ENCODE data around the gene KLHL29. TPM values are rescaled to one million over a fixed set of nuclear protein-coding genes. Genes with fewer than 3 reads are reported as not detected.

The KLHL29 gene
- total RNA-seq, 1 experiment from 2014 or later, result 2.6 TPM

GRCh38 chr2:23386339-23387220 lies 1.6 kb downstream of the KLHL29 start:
- H3K9ac ChIP-seq (ENCODE audit: low read length), result peak overlapping the region; percentile 11; the same call in 1 of the 2 replicates

DNA sequence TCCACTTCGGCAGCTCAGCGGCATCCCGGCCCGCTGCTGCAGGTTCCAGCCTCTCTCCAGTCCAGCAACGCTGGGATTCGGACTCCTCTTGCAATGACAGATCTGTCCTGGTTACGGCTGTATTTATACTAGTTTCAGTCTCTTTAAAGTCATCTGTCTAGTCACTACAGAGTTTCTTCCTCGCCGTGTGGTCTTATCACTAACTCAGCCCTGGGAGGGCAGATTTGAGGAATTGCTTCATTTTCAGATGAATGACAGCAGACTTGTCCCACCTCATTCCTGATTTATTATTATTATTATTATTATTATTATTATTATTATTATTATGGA lies 2.2 kb downstream of the KLHL29 start:
- H2AFZ ChIP-seq (ENCODE audit: low read length), result peak overlapping the region; percentile 62
- H3K4me3 ChIP-seq (ENCODE audit: low read length), result peak overlapping the region; percentile 83

More at GRCh38 chr2:23386339-23387220, 1.6 kb downstream of the KLHL29 start:
- H3K4me2 ChIP-seq (ENCODE audit: low read length), result peak overlapping the region; percentile 96
- TF ChIP-seq EZH2phosphoT487 (IDR thresholded peaks at IDR 0.05; ENCODE audit: borderline replicate concordance, low read length) (no peak), CTCF (conservative IDR thresholded peaks at IDR 0.05; ENCODE audit: low read depth, low read length) (no peak), EZH2 (IDR thresholded peaks at IDR 0.05; ENCODE audit: low read length, unreplicated experiment) (no peak)
- ChIA-PET CTCF (no interaction called here), POLR2A (ENCODE audit: unreplicated experiment) (no interaction called here)
- peaks cover 17% of the 10 kb centered on the region for H3K27me3 ChIP-seq (ENCODE audit: low read length)
- peak overlapping the region; percentile 62 for H2AFZ ChIP-seq (ENCODE audit: low read length)
- DNase-seq (peak; percentile 28), ATAC-seq (peak; percentile 27)
- peaks cover under 1% of the 10 kb centered on the region for H3F3A ChIP-seq (ENCODE audit: low read length, unreplicated experiment)
- H4K20me1 ChIP-seq (ENCODE audit: low read length), result no peaks in the 10 kb centered on the region
- no peaks in the 10 kb centered on the region for H3K36me3 ChIP-seq (ENCODE audit: low read depth, low read length)
- no peaks in the 10 kb centered on the region; the same call in 1 of the 2 replicates for H3K79me2 ChIP-seq (ENCODE audit: low read length)
- H3K4me1 ChIP-seq (ENCODE audit: insufficient read depth, low read length), result peaks cover 4% of the 10 kb centered on the region; the same call in 1 of the 2 replicates
- intact Hi-C loops (cut with micrococcal nuclease), result loop anchor here (2.0 kb wide), 1 partner anchor 18 kb away; no protein-coding TSS in a partner anchor
- no peak overlapping the region for H3K27ac ChIP-seq (ENCODE audit: low read length)
- no peaks in the 10 kb centered on the region for H3K9me2 ChIP-seq (replicated peaks; ENCODE audit: low read length)
- H3K4me3 ChIP-seq (ENCODE audit: low read length), result peak overlapping the region; percentile 83
- H3K9me3 ChIP-seq (ENCODE audit: low read length), result no peaks in the 10 kb centered on the region
- BruUV-seq (replicated peaks), result no TSS peak

More for the DNA sequence above, 2.2 kb downstream of the KLHL29 start:
- Histone ChIP-seq H3K27ac (ENCODE audit: low read length) (no peak overlapping the region), H3K79me2 (ENCODE audit: low read length) (no peaks in the 10 kb centered on the region; the same call in 1 of the 2 replicates), H3K9ac (ENCODE audit: low read length) (no peak overlapping the region), H3K9me2 (replicated peaks; ENCODE audit: low read length) (no peaks in the 10 kb centered on the region), H3K27me3 (ENCODE audit: low read length) (peaks cover 17% of the 10 kb centered on the region), H3K4me1 (ENCODE audit: insufficient read depth, low read length) (peaks cover 4% of the 10 kb centered on the region; the same call in 1 of the 2 replicates), H4K20me1 (ENCODE audit: low read length) (no peaks in the 10 kb centered on the region), H3K4me2 (ENCODE audit: low read length) (peak overlapping the region; percentile 96), H3F3A (ENCODE audit: low read length, unreplicated experiment) (no peaks in the 10 kb centered on the region), H3K9me3 (ENCODE audit: low read length) (no peaks in the 10 kb centered on the region), H3K36me3 (ENCODE audit: low read depth, low read length) (no peaks in the 10 kb centered on the region)
- intact Hi-C loops (cut with micrococcal nuclease), result loop anchor here (2.0 kb wide), 1 partner anchor 18 kb away; no protein-coding TSS in a partner anchor
- ChIA-PET POLR2A (ENCODE audit: unreplicated experiment) (no interaction called here), CTCF (no interaction called here)
- BruUV-seq (replicated peaks), result no TSS peak
- TF ChIP-seq CTCF (conservative IDR thresholded peaks at IDR 0.05; ENCODE audit: low read depth, low read length), result no peak
- TF ChIP-seq EZH2phosphoT487 (IDR thresholded peaks at IDR 0.05; ENCODE audit: borderline replicate concordance, low read length), result no peak
- TF ChIP-seq EZH2 (IDR thresholded peaks at IDR 0.05; ENCODE audit: low read length, unreplicated experiment), result no peak
- DNase-seq, result no peak
- no peak; the same call in 1 of the 2 replicates for ATAC-seq
